Measurements from ENCODE around the gene SUGP2.

Gene SUGP2

DNA sequence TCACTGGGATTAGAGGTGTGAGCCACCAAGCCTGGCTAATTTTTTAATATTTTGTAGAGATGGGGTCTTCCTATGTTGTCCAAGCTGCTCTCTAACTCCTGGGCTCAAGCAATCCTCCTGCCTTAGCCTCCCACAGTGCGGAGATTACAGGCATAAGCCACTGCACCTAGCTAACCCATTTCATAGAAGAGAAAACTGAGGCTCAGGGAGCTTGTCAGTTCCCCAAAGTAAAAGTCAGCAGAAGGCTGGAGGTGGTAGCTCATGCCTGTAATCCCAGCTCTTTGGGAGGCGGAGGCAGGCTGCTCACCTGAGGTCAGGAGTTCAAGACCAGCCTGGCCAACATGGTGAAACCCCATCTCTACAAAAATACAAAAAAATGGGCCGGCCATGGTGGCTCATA is 83.5 kb downstream of the SUGP2 start:
- no peak for TF ChIP-seq ZNF274 (IDR thresholded peaks at IDR 0.05; ENCODE audit: low read depth, low read length)
- H3K4me3 ChIP-seq (ENCODE audit: low read length): no peak overlapping the region

DNA sequence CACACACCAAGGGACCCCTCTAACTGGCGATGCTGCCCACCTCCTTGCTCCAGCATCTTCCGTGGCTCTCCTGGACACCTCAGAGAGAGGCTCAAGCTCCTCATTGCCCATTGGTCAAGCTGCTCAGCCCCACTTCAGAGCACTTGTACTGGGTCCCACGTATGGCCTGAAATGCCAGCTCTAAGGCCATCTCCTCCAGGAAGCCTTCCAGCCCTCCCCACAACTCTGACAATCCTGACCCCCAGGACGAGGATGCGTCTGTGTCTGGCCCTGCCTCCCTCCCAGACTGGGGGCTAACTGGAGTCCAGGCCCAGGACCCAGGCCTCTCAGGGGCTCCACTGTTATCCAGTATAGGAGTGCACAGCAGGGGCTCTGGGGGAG is 84.4 kb downstream of the SUGP2 start:
- H3K4me3 ChIP-seq (ENCODE audit: low read length): no peak overlapping the region
- TF ChIP-seq ZNF274 (IDR thresholded peaks at IDR 0.05; ENCODE audit: low read depth, low read length): no peak

DNA sequence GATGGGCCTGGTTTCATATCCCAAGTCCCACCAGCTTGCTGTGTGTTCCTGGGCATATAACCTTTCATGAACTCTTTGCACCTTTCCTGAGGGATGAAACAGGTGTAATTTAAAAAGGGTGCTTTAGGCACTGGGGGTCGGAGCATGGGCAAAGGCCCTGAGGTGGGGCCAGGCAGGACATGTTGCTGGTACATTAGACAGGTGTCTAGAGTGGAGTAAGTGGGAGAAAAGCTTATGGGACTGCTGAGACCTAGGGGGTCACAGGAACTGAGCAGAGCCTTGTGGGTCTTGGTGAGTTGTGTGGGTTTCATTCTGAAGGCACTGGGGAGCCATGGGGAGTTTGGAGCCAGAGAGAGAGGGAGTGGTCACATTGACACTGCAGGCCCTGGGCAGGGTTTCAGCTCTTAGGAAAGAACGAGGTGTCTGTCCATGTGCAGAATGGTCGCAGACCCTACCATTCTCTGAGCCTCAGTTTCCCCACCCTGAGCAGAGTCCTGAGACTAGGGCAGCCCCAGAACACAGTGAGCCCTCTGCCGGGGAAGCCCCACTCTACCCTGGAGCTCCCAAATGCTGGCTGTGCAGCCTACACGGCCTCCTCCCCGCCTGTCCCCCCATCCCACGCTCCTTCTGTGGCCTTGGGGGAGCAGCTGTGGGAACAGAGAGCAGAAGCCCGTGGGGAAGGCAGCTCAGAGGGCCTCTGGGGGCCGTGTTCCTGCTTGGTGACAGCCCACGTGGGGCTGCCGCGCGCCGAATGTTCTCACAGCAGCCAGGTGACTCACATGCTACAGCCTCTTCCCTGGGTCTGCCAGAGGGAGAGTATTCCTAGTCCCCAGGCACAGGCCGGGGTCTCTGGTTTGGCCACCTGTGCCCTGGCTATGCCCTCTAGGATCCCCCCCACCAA is 85.0 kb downstream of the SUGP2 start:
- TF ChIP-seq ZNF274 (IDR thresholded peaks at IDR 0.05; ENCODE audit: low read depth, low read length): no peak
- H3K4me3 ChIP-seq (ENCODE audit: low read length): no peak overlapping the region

DNA sequence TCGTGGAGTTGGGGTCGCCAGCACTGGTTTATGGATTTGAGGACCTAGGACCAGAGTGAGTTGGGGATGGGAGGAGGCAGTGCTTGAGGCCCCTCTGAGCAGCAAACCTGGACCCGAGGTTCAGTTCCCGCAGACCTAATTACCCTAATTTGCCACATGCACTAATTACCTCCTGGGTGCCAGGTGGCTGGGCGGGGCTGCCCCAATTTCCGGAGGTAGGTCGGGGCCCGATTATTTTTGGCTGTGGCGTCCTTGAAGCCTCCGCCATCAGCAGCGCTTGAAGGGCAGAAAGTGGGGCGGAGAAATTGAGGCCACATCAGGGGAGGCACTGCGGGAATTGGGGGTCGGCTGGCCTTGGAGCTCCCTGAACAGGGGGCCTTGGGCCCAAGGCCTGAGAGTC is 86.4 kb downstream of the SUGP2 start:
- H3K4me3 ChIP-seq (ENCODE audit: low read length): no peak overlapping the region

DNA sequence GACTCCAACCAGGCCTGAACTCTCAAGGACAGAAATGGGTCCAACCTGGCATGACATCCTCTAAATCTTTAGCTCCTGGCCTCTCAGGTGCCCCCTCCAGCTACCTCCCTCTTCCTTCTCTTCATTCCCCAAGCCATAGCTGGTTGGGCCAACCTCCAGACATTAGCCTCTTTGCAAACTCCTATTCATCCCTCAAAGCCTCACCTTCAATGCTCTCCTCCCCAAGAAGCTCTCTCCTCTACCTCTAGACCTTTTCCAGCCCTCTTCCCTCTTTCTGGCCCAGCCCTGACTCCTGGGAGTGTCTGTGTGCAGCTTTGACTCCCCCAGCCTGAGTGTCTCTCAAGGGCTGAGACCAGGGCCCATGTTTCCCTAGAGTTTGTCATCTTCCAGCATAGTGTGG is 87.0 kb downstream of the SUGP2 start:
- no peak for TF ChIP-seq ZNF274 (IDR thresholded peaks at IDR 0.05; ENCODE audit: low read depth, low read length)
- no peak overlapping the region for H3K4me3 ChIP-seq (ENCODE audit: low read length)

More for the DNA sequence above, 86.4 kb downstream of the SUGP2 start:
- no peak for TF ChIP-seq ZNF274 (IDR thresholded peaks at IDR 0.05; ENCODE audit: low read depth, low read length)

DNA sequence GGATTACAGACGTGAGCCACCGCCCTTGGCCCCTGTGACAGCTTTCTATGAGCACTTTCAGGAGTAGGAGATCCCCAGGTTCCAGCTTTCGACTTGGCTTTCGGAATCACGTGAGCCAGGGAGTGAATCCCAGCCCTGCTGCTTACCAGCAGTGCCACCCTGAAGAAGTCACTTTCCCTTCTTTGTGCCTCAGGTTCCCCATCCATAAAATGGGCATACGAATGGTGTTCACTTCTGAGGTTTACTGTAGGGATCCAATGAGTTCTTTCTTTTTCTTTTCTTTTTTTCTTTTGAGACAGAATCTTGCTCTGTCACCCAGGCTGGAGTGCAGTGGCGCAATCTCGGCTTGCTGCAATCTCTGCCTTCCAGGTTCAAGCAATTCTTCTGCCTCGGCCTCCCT is 88.0 kb downstream of the SUGP2 start:
- no peak overlapping the region for H3K4me3 ChIP-seq (ENCODE audit: low read length)
- TF ChIP-seq ZNF274 (IDR thresholded peaks at IDR 0.05; ENCODE audit: low read depth, low read length): no peak

DNA sequence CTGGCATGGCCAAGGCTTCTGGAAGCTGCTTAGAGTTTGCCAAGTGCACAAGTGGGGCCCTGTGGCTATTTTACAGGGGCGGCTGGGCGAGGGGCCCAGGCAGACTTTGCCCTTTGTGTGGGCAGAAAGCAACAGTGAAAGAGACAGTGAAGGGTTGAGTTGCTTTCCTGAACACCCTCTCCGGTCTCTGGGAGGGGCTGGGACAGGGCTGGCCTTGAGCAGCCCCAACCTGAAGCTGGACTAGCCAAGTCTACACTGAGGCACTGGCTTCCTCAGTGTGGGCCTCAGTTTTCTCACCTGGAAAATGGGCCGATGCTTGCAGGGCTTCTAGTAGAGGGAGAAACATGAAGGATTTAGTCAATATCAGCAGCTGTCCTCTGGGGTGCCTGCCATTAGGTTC is 89.9 kb downstream of the SUGP2 start:
- no peak overlapping the region for H3K4me3 ChIP-seq (ENCODE audit: low read length)
- TF ChIP-seq ZNF274 (IDR thresholded peaks at IDR 0.05; ENCODE audit: low read depth, low read length): no peak

DNA sequence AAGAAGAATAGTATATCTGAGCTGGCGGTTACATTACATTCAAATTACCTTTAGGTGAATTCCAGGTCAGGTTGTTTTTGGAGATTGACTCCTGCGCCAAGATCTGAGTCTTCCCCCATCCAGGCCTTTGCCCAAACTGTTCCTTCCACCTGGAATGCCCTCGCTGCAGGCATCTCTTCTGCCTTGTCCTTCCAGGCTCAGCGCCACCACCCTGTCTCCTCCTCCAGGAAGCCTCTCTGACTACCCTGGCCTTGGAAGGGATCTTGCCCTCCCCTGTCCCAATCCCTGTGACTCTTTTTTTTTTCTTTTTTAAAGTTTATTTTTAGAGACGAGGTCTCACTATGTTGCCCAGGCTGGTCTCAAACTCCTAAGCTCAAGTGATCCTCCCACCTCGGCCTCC is 90.6 kb downstream of the SUGP2 start:
- no peak overlapping the region for H3K4me3 ChIP-seq (ENCODE audit: low read length)
- TF ChIP-seq ZNF274 (IDR thresholded peaks at IDR 0.05; ENCODE audit: low read depth, low read length): no peak

DNA sequence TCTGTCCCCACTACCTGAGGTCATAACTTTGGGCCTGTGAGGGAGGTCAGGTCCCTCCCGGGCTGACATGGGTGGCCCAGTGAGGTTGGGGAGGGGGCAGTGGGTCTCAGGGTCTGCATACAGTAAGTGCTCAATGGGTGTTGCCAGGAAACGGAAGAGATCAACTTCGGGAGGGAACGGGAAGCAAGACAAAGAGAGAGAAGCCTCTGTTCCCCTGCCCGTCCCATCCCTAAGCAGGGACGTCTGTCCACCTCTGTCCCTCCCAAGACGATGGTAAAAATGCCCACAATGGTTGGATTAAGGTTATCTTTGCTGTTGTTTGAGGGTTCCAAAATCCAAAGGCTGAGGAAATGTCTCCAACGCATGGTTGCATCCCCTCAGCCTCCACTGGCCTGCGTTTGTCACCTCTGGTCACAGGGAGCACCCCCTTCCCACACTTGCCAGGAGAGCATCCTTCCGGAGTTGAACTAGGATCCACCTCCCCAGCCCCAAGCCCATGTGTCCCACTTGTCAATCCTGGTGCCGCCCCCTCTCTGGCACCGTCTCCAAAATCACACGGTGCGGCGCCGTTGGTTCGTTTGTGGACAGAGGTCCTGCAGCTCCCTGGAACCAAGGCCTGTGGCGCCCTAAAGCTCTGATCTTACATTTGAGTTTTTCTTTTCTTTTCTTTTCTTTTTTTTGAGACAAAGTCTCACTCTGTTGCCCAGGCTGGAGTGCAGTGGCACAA is 91.5 kb downstream of the SUGP2 start:
- no peak overlapping the region for H3K4me3 ChIP-seq (ENCODE audit: low read length)
- no peak for TF ChIP-seq ZNF274 (IDR thresholded peaks at IDR 0.05; ENCODE audit: low read depth, low read length)

All from GM08714 (cell line).